DND-41 (cell line): ENCODE results near the gene TRIP13.
"Not testable (repeated sequence)": the region's sequence is repeated elsewhere in the genome, so short reads cannot be mapped to it uniquely, and the experiment has no call there.

Experiments
- ATAC-seq: fragments of 200-7000 bp; cut with Tn5 transposase; 3 replicates; pipeline ENCODE4 v1.9.1; 2021; ENCODE audit warnings: low read depth; ENCODE audit not compliant: insufficient read depth
- DNase-seq: peaks from one replicate; pipeline ENCODE4 v3.0.0-alpha.2; 2020
- H2AFZ ChIP-seq: 2 replicates; pipeline ENCODE4 v1.6.0; 2012; ENCODE audit warnings: low read depth, low read length
- H3K27ac ChIP-seq: 2 replicates; pipeline ENCODE4 v1.5.1; 2012; ENCODE audit warnings: low read length, inconsistent platforms
- H3K27me3 ChIP-seq: fragments of 200-600 bp; sonication (generic); 2 replicates; pipeline ENCODE4 v1.6.0; 2012; ENCODE audit warnings: low read length, mild to moderate bottlenecking, inconsistent platforms; ENCODE audit not compliant: insufficient read depth, poor library complexity
- H3K36me3 ChIP-seq: 2 replicates; pipeline ENCODE4 v1.5.1; 2012; ENCODE audit warnings: low read length, inconsistent platforms; ENCODE audit not compliant: insufficient read depth
- H3K4me1 ChIP-seq: 2 replicates; pipeline ENCODE4 v1.5.1; 2012; ENCODE audit warnings: mild to moderate bottlenecking, low read length; ENCODE audit not compliant: insufficient read depth
- H3K4me2 ChIP-seq: 2 replicates; pipeline ENCODE4 v1.6.0; 2012; ENCODE audit warnings: mild to moderate bottlenecking, moderate library complexity, low read length, inconsistent platforms; ENCODE audit not compliant: insufficient read depth
- H3K4me3 ChIP-seq, 2 experiments: fragments of 200-600 bp in 1 of 2; shearing (Covaris generic) in 1 of 2; 2 replicates each; pipeline ENCODE4 v1.5.1; 2012 to 2016; ENCODE audit warnings: inconsistent platforms in 2 of 2, low read length in 2 of 2, mild to moderate bottlenecking in 2 of 2, low read depth in 1 of 2, moderate library complexity in 1 of 2
- H3K79me2 ChIP-seq: 2 replicates; pipeline ENCODE4 v1.6.0; 2012; ENCODE audit warnings: low read length, inconsistent platforms; ENCODE audit not compliant: insufficient read depth
- H3K9ac ChIP-seq: 2 replicates; pipeline ENCODE4 v1.6.0; 2012; ENCODE audit warnings: low read depth, mild to moderate bottlenecking, inconsistent platforms, low read length, moderate library complexity
- H3K9me3 ChIP-seq: 2 replicates; pipeline ENCODE4 v1.5.1; 2012; ENCODE audit warnings: low read length, moderate library complexity, mild to moderate bottlenecking, inconsistent platforms; ENCODE audit not compliant: insufficient read depth, severe bottlenecking
- H4K20me1 ChIP-seq: 2 replicates; pipeline ENCODE4 v1.6.0; 2012; ENCODE audit warnings: low read length; ENCODE audit not compliant: insufficient read depth
- EZH2 ChIP-seq: IDR thresholded peaks from 3 replicates; pipeline ENCODE4 v1.6.1; 2012; ENCODE audit warnings: borderline replicate concordance, low read depth, mild to moderate bottlenecking, moderate library complexity, low read length, inconsistent platforms; ENCODE audit not compliant: severe bottlenecking
- TF ChIP-seq, protein P1 (sequence below): IDR thresholded peaks from 2 replicates; pipeline ENCODE4 v1.5.1; 2012; ENCODE audit warnings: borderline replicate concordance, low read length, moderate library complexity, mild to moderate bottlenecking; ENCODE audit not compliant: poor library complexity, severe bottlenecking; ENCODE audit errors: extremely low read depth

The TRIP13 gene

DNA sequence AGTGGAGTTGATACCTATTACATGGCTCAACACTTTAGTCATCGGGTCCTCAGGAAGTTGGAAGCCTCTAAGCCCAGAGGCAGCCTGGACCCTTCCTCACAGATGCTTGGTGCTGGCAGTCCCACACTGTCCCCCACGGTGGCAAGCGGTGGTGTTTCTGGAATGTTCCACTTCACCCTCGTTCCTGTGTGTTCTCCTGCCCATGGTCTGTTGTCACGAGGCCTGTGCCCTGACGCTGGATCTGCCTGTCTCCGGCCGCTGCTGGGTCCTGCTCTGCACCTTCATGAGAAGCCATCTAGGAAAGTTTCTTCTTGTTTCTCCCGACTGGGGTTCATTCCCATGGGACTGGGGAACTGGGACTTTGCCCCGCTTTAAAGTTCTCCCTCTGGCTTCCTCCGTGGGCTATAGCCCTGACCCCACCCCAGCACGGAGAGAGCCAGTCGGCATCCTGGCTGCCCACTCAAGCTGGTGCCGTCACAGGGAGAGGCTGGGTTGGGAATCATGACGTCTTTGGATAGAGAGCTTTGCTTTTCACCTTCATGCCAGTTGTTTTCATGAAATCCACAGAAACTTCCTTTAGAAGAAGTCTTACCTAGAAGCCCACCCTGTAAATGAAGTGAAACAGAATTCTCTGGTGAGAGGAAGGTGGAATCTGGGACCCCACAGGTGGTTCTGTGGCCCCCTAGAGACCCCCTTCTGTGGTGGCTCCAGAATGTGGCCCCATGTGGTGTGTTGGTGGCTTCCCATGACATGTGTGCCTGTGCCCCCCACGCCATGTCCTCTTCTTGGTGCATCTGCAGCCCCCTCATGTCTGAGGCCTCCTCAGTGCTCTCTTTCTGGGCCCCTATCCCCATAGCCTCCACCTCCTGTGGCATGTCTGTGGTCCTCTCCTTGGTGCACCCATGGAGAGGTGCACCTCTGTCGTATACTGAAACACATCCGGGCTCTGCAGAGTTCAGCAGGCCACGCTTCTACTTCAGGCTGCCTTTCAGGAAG lies 43.8 kb downstream of the TRIP13 start:
- DNase-seq (no peak), ATAC-seq (no peak)
- TF ChIP-seq EZH2: no peak
- TF ChIP-seq, protein P1, sequence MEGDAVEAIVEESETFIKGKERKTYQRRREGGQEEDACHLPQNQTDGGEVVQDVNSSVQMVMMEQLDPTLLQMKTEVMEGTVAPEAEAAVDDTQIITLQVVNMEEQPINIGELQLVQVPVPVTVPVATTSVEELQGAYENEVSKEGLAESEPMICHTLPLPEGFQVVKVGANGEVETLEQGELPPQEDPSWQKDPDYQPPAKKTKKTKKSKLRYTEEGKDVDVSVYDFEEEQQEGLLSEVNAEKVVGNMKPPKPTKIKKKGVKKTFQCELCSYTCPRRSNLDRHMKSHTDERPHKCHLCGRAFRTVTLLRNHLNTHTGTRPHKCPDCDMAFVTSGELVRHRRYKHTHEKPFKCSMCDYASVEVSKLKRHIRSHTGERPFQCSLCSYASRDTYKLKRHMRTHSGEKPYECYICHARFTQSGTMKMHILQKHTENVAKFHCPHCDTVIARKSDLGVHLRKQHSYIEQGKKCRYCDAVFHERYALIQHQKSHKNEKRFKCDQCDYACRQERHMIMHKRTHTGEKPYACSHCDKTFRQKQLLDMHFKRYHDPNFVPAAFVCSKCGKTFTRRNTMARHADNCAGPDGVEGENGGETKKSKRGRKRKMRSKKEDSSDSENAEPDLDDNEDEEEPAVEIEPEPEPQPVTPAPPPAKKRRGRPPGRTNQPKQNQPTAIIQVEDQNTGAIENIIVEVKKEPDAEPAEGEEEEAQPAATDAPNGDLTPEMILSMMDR: no peak
- Histone ChIP-seq H3K27me3 (no peaks in the 10 kb centered on the region), H3K79me2 (no peaks in the 10 kb centered on the region), H3K9me3 (no peaks in the 10 kb centered on the region), H3K4me3 (no peak overlapping the region), H2AFZ (no peak overlapping the region), H4K20me1 (no peaks in the 10 kb centered on the region), H3K9ac (no peak overlapping the region), H3K4me2 (no peak overlapping the region), H3K27ac (no peak overlapping the region), H3K4me1 (no peaks in the 10 kb centered on the region), H3K36me3 (no peaks in the 10 kb centered on the region)

DNA sequence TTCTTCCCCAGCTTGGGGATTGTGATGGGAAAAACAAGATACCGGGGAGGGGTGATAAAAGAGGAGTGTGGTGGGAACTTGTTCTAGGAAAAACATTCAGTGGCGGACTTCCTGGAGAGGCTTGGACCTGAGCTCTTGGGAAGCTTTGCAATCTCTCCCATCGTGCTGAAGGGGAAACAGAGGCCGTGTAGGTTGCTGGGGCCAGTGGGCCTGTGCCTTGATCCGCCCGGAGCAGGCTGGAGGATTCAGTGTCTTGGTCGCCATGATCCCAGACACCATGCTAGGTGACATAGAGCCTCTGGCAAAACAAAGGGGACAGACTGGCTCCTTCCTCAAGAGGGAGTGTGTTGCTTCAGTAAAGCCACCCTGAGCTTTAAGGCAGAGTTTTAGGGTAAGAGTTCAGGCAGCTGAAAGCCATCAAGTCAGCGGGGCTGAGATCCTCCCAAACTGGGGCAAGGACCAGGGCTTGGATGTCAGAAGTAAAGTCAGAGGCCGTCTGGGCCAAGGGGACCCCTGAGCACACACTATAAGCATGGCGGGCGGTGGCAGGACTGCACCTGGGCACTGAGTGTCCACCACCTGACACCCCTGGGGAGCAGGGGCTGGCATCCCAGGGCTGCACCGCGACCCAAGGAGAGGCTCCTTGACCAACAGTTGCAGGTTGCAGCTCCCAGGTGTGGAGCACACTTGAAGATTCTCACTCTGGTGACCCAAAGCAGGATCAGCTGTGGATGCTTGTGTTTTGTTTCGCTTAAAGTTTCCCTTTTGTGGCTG lies 44.7 kb downstream of the TRIP13 start:
- H3K9me3 ChIP-seq: no peaks in the 10 kb centered on the region
- no peaks in the 10 kb centered on the region for H3K27me3 ChIP-seq
- DNase-seq (no peak), ATAC-seq (no peak)
- H4K20me1 ChIP-seq: no peaks in the 10 kb centered on the region
- H3K4me1 ChIP-seq: no peaks in the 10 kb centered on the region
- H3K4me2 ChIP-seq: no peak overlapping the region
- no peak overlapping the region for H3K27ac ChIP-seq
- no peak for TF ChIP-seq EZH2
- TF ChIP-seq, protein P1: no peak
- H3K36me3 ChIP-seq: no peaks in the 10 kb centered on the region
- no peak overlapping the region for H2AFZ ChIP-seq
- no peak overlapping the region for H3K4me3 ChIP-seq
- H3K9ac ChIP-seq: no peak overlapping the region
- no peaks in the 10 kb centered on the region for H3K79me2 ChIP-seq

- Histone ChIP-seq H3K36me3 (no peaks in the 10 kb centered on the region), H3K79me2 (no peaks in the 10 kb centered on the region), H4K20me1 (peaks cover 3% of the 10 kb centered on the region; the same call in 1 of the 2 replicates), H3K4me2 (no peak overlapping the region), H3K9ac (no peak overlapping the region), H3K27ac (no peak overlapping the region), H3K9me3 (no peaks in the 10 kb centered on the region), H3K4me3 (no peak overlapping the region), H3K27me3 (peaks cover 6% of the 10 kb centered on the region), H2AFZ (no peak overlapping the region), H3K4me1 (no peaks in the 10 kb centered on the region)
- TF ChIP-seq, protein P1: no peak
- no peak for TF ChIP-seq EZH2
- ATAC-seq: no peak
- DNase-seq: no peak
Observed at GRCh38 chr5:939368-939767, 46.7 kb downstream of the TRIP13 start.

DNA sequence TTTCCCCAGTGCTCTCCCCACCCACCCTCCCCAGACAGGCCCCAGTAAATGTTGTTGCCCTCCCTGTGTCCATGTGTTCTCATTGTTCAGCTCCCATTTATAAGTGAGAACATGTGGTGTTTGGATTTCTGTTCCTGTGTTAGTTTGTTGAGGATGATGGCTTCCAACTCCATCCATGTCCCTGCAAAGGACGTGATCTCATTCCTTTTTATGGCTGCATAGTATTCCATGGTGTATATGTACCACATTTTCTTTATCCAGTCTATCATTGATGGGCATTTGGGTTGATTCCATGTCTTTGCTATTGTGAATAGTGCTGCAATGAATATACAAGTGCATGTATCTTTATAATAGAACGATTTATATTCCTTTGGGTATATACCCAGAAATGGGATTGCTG lies 48.1 kb downstream of the TRIP13 start:
- not testable (repeated sequence) for H3K9ac ChIP-seq, ATAC-seq, H3K4me2 ChIP-seq, H3K27me3 ChIP-seq, H3K4me3 ChIP-seq, DNase-seq, H3K4me1 ChIP-seq, H2AFZ ChIP-seq, H3K27ac ChIP-seq, H3K36me3 ChIP-seq, H3K9me3 ChIP-seq, H3K79me2 ChIP-seq
- peaks cover 11% of the 10 kb centered on the region; the same call in 1 of the 2 replicates for H4K20me1 ChIP-seq
